ENCODE data around the gene ZNF101. TPM values are rescaled to one million over a fixed set of nuclear protein-coding genes. Genes with fewer than 3 reads are reported as not detected.

The ZNF101 gene
- total RNA-seq, 1 experiment from 2014 or later, result 51.4 TPM

- peaks cover 3% of the 10 kb centered on the region; the same call in 1 of the 2 replicates for H3K4me1 Mint-ChIP-seq
- H3K9me3 Mint-ChIP-seq, result no peaks in the 10 kb centered on the region
- no peak for TF ChIP-seq ZNF138 (CRISPR knock-in tag; conservative IDR thresholded peaks at IDR 0.05)
- TF ChIP-seq ZNF396 (CRISPR knock-in tag; IDR thresholded peaks at IDR 0.05; ENCODE audit: borderline replicate concordance), result no peak
- TF ChIP-seq, protein P1, sequence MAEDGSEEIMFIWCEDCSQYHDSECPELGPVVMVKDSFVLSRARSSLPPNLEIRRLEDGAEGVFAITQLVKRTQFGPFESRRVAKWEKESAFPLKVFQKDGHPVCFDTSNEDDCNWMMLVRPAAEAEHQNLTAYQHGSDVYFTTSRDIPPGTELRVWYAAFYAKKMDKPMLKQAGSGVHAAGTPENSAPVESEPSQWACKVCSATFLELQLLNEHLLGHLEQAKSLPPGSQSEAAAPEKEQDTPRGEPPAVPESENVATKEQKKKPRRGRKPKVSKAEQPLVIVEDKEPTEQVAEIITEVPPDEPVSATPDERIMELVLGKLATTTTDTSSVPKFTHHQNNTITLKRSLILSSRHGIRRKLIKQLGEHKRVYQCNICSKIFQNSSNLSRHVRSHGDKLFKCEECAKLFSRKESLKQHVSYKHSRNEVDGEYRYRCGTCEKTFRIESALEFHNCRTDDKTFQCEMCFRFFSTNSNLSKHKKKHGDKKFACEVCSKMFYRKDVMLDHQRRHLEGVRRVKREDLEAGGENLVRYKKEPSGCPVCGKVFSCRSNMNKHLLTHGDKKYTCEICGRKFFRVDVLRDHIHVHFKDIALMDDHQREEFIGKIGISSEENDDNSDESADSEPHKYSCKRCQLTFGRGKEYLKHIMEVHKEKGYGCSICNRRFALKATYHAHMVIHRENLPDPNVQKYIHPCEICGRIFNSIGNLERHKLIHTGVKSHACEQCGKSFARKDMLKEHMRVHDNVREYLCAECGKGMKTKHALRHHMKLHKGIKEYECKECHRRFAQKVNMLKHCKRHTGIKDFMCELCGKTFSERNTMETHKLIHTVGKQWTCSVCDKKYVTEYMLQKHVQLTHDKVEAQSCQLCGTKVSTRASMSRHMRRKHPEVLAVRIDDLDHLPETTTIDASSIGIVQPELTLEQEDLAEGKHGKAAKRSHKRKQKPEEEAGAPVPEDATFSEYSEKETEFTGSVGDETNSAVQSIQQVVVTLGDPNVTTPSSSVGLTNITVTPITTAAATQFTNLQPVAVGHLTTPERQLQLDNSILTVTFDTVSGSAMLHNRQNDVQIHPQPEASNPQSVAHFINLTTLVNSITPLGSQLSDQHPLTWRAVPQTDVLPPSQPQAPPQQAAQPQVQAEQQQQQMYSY (CRISPR knock-in tag; IDR thresholded peaks at IDR 0.05), result no peak
- TF ChIP-seq OVOL2 (CRISPR knock-in tag; IDR thresholded peaks at IDR 0.05; ENCODE audit: borderline replicate concordance), result no peak
- TF ChIP-seq ZNF121 (CRISPR knock-in tag; IDR thresholded peaks at IDR 0.05), result no peak
- no peak for TF ChIP-seq ZBTB43 (CRISPR knock-in tag; IDR thresholded peaks at IDR 0.05)
- no peak for TF ChIP-seq EMX1 (CRISPR knock-in tag; IDR thresholded peaks at IDR 0.05)
- TF ChIP-seq NFE2L1 (CRISPR knock-in tag; IDR thresholded peaks at IDR 0.05), result no peak
- no peak for TF ChIP-seq SP1 (CRISPR knock-in tag; conservative IDR thresholded peaks at IDR 0.05)
- TF ChIP-seq ATF1 (CRISPR knock-in tag; IDR thresholded peaks at IDR 0.05), result no peak
- TF ChIP-seq ZNF512 (CRISPR knock-in tag; IDR thresholded peaks at IDR 0.05; ENCODE audit: borderline replicate concordance), result no peak
- no peak for TF ChIP-seq PREB (CRISPR knock-in tag; IDR thresholded peaks at IDR 0.05; ENCODE audit: borderline replicate concordance)
- no peak for TF ChIP-seq JUN (CRISPR knock-in tag; IDR thresholded peaks at IDR 0.05)
- TF ChIP-seq, protein P2, sequence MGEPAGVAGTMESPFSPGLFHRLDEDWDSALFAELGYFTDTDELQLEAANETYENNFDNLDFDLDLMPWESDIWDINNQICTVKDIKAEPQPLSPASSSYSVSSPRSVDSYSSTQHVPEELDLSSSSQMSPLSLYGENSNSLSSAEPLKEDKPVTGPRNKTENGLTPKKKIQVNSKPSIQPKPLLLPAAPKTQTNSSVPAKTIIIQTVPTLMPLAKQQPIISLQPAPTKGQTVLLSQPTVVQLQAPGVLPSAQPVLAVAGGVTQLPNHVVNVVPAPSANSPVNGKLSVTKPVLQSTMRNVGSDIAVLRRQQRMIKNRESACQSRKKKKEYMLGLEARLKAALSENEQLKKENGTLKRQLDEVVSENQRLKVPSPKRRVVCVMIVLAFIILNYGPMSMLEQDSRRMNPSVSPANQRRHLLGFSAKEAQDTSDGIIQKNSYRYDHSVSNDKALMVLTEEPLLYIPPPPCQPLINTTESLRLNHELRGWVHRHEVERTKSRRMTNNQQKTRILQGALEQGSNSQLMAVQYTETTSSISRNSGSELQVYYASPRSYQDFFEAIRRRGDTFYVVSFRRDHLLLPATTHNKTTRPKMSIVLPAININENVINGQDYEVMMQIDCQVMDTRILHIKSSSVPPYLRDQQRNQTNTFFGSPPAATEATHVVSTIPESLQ (CRISPR knock-in tag; IDR thresholded peaks at IDR 0.05), result no peak
- TF ChIP-seq, protein P3, sequence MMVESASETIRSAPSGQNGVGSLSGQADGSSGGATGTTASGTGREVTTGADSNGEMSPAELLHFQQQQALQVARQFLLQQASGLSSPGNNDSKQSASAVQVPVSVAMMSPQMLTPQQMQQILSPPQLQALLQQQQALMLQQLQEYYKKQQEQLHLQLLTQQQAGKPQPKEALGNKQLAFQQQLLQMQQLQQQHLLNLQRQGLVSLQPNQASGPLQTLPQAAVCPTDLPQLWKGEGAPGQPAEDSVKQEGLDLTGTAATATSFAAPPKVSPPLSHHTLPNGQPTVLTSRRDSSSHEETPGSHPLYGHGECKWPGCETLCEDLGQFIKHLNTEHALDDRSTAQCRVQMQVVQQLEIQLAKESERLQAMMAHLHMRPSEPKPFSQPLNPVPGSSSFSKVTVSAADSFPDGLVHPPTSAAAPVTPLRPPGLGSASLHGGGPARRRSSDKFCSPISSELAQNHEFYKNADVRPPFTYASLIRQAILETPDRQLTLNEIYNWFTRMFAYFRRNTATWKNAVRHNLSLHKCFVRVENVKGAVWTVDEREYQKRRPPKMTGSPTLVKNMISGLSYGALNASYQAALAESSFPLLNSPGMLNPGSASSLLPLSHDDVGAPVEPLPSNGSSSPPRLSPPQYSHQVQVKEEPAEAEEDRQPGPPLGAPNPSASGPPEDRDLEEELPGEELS (CRISPR knock-in tag; IDR thresholded peaks at IDR 0.05), result no peak
- TF ChIP-seq ESRRA (CRISPR knock-in tag; IDR thresholded peaks at IDR 0.05; ENCODE audit: borderline replicate concordance), result no peak
- no peak for TF ChIP-seq ZNF219 (CRISPR knock-in tag; IDR thresholded peaks at IDR 0.05; ENCODE audit: borderline replicate concordance)
- no peak for TF ChIP-seq FOXK1 (CRISPR knock-in tag; IDR thresholded peaks at IDR 0.05)
- ChIA-PET POLR2A (interaction anchor here (1.3 kb wide), 1 partner anchor 28 kb away, joined by 3 read pairs; no protein-coding TSS in a partner anchor), CTCF (interaction anchor here (0.6 to 1.6 kb wide), 4 partner anchors 9 to 82 kb away, joined by 4 to 10 read pairs (median 6); partner anchors contain the start of gene LPAR2)
- H3K4me3 Mint-ChIP-seq, result peak overlapping the region; percentile 35; the same call in 1 of the 2 replicates
- H3K36me3 Mint-ChIP-seq, result peaks cover 19% of the 10 kb centered on the region
- DNase-seq (ENCODE audit: low spot score) (no peak), ATAC-seq (no peak)
- no peak overlapping the region for H3K27ac Mint-ChIP-seq
- H3K27me3 Mint-ChIP-seq (ENCODE audit: low read depth), result peaks cover 2% of the 10 kb centered on the region; the same call in 1 of the 2 replicates
These were observed 32.0 kb upstream of the ZNF101 start for GRCh38 chr19:19636573-19637185.
